ENCODE results near the gene SORCS3.

SORCS3 gene

DNA sequence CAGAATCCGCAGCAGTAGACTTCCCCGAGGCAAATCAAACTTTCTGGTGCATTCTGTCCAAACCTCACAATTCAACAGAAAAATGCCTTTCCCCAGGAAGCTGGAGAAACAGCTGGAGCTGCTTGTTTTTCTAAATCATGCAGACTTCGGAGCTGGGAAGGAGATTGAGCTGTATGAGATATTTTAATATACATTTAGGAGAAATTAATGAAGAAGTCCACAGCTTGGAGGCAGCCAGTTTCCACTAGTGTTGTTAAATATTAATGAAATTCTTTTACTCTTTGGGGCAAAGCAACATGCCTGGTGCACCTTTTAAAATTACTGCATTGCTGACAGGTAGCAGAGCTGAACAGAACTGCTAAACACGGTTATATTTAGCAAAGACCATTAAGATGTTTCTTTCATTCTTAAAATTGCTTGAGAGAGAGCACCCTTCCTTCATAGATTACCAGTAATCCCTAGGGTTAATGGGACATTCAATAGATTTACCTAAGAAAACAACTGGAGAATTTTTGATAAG is 566.4 kb downstream of the SORCS3 start:
- DNase-seq = no peak

DNA sequence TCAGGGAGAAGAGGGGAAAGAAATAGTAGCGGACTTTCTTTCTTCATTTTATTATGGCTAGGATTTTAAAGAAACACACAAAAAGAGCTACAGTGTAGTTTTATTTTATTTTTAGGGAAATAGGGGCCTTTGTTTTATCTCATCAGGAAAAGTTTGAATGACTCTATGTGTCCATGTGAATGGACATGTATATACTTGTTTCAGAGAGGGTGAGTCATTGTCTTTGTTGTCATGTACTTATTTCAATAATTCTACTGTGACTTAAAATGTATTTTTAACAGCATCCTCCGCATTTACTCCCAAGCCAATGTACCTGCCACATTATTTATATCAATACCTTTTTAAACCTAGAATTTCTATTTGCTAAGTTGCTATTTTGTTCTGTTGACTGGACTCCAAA is 569.5 kb downstream of the SORCS3 start:
- no peak for DNase-seq

DNA sequence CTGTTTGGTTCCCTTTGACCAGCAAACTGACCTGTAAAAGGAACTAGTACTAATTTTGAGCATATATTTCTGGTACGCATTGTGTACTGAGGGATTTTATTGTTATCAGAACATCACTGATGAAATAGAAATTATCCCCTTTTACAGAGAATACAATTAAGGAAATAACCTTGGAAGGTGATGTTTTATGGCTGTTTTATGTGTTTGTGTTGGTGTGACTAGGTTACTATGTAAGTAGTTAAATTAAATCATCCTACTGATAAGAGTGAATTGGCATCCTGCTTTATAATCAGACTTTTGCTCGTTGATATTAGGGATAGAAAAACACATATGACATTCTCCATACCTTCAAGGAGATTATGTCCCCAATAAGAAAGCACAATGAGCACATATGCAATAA is 596.6 kb downstream of the SORCS3 start:
- DNase-seq = no peak

DNA sequence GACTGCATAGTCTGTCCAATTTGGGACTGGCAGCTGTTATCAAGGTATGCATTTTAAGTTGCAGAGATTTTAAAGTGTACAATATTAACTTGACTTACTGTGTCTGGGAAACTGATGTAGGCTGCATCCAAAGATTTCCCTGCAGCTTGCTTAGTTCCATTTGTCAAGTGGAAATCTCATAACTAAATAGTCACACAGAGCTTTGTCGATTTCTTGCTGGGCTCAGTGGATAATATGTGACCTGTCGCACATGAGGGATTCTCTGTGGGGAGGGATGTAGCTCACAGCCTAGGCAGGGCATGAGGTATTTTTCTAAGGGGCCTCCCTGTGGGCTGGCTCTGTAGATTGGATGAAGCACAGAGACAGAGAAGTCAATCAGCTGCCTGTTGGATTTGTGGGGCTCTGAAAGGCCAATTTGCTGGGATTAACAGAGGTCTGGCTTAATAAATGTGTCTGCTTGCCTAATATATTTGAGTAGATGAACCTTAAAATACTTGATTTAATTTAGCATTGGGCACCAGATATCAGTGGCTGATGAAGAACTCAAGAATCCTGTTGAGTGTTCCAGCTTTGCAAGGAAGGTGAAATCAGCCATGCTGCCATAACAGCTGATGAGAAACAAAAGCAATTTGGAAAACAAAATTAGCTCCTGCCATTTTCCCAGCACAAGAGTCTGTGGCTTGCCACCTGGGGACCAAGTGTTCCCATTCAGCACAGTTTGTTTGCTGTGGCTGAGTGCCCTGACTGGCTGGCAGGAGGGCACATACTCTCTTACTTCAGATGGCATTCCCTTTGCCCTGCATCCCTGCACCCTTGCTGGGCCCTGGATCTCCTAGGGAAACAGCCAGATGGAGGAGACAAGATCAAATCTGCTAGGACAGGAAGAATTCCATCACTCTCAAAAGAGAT is 598.5 kb downstream of the SORCS3 start:
- no peak for DNase-seq

DNA sequence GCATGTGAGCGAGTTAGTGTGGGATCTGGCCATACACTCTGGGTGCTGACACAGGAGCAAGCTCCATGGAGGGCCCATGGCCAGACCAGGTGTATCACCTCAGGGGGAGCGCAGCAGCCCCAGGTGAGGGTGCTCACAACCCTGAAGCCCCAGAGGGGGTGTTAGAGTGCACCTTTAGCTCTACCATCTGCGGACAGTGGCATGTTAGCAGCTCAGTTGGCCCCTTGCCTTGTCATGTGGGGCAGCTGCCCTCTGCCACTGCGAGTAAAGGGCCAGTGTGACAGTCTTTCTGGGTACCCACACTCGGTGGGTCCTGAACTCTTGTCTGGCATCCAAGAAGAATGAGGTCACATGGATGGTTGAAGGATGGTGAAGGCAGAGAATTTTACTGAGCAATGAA is 600.2 kb downstream of the SORCS3 start:
- DNase-seq = no peak

DNA sequence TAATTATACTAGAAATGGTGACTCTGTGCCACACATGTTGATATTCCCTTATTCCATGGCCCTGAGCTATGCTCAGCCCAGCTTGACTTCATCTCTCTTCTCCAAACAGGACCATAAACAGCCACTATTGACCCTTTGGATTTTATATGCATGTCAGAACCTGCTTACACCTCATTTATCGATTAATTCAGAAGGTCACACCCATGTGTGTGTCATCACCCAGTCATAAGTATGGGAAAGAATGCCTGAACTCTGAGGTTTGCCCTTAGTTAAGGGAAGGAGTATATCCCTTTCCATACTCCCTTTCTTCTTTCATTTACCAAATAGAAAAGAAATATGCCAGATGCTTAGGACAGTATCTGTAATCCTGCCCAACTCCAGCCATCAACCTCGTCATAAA is 602.3 kb downstream of the SORCS3 start:
- DNase-seq = no peak

DNA sequence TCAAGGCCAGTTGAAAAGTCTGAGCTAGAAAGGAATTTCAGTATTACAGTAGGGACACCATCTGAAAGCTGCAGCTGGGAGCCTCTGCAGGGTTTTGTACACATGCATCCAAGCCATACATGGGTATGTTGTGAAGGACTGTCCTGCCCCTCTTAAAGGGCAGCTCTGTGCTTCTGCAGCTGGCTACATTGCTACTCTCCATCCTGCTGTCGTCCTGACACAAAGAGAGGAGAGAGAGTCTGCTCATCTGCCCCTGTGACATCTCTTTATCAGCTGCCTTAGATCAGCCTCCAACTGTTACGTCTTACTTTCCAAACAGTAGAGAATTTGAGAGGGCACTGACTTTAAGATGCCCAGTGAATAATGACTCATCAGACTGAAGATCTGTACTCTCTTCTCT is 602.7 kb downstream of the SORCS3 start:
- DNase-seq = no peak

DNA sequence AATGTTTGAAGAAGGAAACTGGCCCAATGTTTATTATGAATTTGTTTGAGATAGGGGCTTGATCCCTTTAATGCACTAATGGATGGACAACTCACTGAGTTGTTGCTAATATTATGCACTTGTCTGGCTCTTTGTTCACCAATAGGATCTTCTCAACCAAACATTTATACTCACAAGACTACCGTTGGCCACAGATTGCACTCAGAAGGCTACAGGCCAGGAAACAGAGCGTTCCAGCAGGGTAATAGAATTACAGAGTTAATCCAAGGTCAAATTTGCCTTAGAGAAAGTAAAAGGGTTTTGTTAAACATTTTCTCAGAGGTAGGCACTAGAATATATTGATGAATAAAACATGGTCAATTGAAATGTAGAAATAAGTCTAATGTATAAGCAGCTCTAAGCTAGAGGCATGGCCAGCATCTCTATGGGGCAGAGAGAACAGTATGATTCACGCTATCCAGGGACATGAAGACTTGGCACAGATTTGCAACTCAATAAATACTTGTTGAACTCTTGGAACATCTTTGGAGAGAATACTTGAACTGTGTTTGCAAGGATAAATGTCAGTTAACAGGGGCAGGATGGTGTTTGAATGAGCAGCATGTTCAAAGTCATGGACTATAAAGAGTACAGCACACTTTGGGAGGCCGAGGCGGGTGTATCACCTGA is 606.9 kb downstream of the SORCS3 start:
- DNase-seq = no peak

DNA sequence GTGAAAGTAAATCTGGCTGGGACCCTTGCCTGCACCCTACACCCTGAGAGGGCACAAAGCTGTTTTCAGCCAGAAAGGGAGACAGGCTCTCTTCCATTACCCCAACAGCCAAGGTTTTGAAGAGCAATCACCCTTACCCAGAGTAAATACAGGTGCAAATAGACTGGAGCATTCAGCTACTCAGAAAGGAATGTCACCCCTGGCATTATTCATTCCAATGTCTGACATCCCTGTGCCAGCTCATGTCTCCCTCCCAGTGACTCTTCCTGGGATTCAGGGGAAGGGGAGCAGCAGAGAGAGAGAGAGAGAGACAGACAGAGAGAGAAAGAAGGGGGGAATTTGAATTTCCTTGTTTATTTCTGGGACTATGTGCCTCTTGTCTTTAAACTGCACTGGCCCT is 611.8 kb downstream of the SORCS3 start:
- no peak for DNase-seq

DNA sequence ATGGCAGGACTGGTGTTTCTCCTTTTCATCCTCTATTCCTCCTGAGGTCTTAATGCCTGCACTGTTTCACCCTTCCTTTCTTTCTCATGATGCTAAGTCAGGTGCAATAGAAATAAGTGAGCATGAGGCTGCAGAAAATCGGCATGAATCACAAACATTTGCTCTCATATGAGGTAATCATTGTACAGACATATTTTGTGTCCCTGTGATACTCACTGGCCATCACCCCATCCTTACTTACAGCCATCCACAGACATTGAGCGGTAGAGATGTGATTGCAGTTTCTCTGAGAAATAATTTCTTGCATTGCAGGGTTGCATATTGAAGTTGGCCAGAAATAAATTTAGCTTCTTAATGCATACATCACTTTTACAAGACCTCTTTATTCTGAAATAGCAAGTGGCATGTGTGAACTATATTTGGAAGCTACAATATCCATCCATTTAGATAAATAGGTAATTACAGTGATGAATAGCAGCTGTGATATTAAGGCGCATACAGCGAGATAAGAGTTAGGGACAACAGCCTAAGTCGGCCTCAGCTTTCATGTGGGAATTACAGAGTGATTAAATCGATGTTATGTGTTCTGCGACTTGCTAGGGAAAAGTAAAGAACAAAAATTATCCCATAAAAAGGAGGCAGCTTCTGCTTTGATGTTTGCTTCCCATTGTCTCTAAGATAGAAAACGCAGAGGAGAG is 612.6 kb downstream of the SORCS3 start:
- no peak for DNase-seq

DNA sequence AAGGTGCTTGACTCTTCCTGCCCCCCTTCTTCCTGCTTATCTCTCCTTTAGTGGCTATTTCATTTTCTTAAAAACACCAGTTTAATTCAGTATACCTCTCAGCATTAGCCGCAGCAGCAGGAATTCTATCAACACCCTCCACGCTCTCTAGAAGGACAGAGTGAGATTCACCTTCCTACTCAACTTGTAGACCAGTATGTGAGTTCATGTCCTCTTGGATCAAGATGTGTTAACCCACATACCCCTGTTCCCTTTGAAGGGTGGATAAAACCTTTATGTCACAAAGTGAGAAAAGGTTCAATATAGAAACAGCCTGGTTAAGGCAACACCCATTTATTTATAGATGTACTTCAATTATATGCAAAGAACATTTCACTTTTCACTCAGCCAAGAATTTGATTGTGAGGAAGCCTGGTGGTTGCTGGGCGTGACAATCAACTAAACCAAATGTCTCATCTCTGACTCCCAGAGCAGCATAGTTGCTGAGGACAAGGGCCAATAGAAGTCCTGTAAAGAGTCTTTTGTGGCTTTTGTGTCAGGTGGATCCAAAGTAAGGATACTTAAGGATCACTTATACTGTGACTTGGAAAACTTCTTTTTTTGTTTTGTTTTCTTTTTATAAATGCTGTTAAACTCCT is 617.1 kb downstream of the SORCS3 start:
- no peak for DNase-seq

DNA sequence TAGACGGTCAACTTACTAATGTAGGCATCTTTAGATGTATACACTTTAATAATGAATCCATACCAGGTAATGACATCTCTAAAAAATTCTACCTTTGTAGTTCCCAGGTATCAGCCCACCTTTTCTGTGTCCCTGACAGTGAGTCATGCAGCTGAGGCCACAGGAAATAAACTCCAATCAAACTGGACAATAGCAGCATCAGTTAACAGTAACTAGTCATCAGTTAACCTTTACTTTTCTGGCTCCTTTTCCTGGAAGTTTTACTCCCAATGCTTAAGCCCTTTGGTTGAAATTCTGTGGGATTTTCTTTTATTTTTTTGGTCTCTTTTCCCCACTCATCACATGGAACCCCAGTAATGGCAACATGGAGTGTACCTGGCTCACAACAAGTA is 617.6 kb downstream of the SORCS3 start:
- DNase-seq = no peak

DNA sequence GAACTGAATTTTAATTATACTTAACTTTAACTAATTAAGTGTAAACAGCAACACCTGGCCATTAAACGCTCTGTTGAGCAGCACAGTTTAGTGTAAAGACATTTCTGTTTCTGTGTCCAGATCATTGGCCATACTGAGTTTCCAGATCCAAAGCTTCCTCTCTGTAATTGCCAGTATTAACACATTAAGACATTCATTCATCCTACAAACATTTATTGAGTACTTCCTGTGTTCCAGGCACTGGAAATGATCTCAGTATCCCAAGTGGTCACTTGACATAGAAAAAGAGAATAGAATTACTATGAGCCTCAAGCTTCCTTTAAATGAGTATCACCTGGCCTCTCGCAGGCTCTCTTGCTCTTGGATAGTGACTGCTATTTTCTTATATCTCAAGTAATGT is 618.1 kb downstream of the SORCS3 start:
- no peak for DNase-seq

DNA sequence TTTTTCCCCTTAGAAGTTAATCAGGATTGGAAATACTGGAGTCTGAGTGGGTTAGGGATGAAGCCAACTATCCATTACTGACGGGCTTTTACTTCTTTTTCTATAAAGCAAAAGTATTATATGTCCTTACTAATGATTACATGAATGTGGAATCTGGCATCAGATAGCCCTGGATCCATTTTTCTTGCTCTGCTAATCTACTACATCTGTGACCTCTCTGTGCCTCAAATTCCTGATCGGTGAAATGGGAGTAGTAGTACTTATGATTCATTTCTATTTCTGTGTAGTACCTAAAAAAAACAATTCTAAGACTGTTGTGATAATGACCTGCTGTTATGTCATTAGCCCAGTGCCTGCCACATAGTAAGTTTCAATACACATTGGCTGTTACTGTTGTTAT is 621.6 kb downstream of the SORCS3 start:
- no peak for DNase-seq

DNA sequence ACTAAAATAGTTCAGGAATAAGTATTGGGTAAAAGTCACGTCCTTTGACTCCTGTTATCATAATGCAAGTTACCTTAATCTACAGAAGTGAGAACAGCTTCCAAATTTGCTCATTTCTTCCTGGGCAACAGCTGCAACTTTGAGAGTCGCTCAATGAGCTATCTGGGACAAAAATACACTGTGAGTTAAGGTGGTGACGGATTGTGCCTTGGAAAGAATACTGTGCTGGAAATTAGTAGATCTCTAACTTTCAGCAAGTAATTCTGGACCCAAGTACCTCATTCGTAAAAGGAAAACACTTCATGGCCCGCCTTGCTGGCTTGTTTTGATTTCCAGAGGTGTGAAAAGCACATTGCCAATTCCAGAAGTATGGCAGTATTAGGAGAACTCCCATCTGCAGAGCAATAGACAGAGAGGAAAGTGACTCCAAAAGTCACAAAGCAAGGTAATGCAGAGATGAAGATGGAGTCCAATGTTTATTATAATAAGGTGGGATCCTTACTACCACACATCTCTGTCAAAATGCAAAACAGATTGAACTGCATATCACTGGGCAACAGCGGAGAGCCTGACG is 626.0 kb downstream of the SORCS3 start:
- DNase-seq = no peak

DNA sequence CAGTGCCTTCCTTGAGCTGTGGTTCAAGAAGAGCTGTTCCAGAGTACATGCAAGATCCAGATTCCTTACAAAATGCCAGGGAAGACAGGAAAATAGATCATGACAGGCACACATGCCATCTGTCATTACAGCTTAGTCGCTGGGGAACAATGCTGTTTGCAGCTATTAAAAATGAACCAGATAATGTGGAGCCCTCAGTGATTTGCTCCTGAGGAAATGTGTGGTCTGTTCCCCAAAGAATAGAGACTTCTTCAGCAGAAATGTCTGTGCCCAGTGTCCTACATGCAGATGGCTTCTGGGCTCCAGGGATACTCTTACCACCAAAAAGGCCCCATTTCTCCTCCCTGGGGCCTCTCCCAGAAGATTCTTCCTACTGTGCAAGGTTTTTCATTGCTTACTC is 627.9 kb downstream of the SORCS3 start:
- DNase-seq = no peak

DNA sequence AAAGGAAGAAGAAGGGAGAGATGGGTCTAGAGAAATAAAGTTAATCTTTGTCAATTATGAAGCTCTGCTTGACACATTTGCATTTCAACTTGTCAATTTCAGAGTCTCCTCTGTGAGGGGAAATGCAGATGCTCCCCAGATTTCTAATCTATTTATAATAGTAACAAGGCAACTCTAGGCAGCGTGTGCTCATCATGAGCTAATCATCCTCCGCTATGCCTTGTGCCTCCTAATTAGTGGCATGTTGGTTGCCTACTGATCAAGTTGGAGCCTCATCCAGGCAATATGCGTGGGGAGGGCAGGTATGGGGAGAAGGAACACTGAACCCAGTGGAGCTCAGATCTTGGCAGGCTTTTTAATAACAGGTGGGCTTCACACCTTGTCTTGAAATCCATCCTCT is 628.6 kb downstream of the SORCS3 start:
- DNase-seq = no peak

DNA sequence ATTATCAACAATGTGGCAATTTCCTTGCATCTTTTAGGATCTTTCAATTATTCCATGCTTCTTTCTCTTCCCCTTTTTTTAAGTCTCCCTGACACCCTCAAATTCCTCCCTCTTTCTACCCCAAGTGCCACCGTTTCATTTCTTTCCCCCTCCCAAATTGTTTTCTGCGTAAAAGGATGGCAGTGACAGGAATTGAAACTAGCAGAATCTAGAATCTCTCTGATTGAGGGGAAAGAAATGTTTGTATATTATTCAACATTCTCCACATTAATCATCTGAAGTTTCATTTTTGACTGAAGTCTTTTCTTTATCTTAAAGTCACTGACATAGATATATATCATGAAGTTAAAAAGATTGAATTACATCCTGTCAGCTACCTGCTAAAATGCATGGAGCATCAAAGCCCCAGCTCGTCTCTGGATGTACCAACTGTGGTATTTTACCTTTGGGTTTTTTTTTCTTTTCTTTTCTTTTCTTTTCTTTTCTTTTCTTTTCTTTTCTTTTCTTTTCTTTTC is 633.5 kb downstream of the SORCS3 start:
- DNase-seq = no peak

DNA sequence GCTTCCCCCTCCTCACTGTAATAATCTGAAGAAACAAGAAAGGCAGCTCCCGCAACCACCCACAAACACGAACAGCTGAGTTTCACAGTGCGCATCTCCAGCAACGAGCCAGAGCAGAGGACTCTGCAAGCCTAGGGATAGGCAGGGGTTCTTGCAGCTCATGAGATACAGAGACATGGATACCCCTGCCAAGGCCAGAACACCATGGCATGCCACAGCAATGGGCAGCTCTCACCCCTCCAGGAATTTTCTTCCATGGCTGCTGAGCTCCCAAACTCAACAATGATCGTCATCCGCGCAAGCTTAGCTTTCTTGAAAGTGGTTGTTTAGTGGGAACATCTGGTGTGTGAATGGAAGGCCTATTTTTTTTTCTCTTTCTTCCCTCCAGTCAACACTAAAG is 637.3 kb downstream of the SORCS3 start:
- no peak for DNase-seq

DNA sequence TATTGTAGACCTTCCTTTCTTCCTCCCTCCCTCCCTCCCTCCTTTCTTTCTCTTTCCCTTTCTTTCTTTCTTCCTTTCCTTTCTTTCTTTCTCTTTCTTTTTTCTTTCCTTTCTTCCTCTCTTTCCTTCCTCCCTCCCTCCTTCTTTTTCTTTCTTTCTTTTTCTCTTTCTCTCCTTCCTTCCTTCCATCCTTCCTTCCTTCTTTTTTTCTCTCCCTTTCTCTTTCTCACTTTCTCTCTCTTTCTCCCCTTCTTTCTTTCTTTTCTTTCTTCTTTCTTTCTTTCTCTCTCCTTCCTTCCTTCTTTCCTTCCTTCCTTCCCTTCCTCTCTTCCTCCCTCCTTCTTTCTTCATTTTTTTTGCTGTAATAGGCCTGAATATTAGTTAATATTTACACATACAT is 638.0 kb downstream of the SORCS3 start:
- no peak for DNase-seq

DNA sequence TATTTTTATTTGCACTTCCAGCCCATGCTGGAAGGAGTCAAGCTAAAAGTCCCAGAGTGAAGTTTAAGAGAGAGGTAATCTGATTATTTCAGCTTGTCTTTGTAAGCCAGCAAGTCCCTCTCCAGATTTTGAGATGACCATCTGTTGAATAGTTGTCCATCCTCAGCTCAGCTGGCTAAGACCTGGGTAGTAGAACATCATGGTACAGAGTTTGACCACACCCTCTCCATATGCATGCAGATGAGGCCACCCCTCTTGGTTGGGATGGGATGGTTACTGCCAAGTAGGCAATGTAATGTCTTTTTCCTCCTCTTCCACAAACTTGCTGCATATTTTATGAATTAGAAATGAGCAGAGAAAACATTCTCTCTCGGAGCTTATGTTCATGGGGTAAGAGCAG is 639.8 kb downstream of the SORCS3 start:
- DNase-seq = no peak

DNA sequence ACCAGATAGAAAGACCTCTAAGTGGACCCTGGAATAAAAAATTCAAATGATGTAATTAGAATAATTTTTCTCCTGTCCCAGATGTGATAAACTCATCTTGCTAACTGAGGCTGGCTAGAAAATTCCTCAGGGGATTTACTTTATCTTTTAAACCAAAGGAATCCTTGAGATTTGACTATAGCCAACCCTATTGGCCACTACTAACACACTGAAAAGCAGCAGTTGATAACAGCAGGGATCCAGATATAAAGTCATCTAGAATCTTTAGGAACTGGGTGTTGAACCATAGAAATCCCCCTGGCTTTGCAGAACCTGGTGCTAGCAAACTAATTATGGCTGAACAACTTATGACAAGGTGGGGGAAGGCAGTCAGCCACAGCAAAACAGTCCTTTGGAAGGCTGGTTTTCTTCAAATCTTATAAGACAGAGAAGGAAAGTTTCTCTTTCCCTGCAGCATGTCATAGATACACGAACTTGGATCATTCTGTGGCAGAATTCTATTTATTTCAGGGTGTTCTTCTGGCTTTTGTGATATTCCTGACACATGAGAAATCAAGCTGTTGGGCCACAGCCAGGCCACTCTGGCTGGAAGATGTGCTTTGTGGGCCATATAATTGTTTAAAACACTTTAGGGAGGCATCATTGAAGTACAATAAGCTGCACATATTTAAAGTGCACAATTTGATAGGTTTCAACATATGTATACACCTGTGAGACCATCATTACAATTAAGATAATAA is 643.6 kb downstream of the SORCS3 start:
- no peak for DNase-seq
